NCI-H2196 (cell line): ENCODE results near the gene TUBA8.
"Not testable (repeated sequence)": the region's sequence is repeated elsewhere in the genome, so short reads cannot be mapped to it uniquely, and the experiment has no call there.

Experiments used
- DNase-seq: peaks from one replicate; lab custom pipeline; 2025; ENCODE audit not compliant: unreplicated experiment; lab: John Stamatoyannopoulos, UW

The TUBA8 gene

GRCh38 chr22:18105981-18106380 is 4.6 kb upstream of the TUBA8 start:
- DNase-seq: not testable (repeated sequence)

DNA sequence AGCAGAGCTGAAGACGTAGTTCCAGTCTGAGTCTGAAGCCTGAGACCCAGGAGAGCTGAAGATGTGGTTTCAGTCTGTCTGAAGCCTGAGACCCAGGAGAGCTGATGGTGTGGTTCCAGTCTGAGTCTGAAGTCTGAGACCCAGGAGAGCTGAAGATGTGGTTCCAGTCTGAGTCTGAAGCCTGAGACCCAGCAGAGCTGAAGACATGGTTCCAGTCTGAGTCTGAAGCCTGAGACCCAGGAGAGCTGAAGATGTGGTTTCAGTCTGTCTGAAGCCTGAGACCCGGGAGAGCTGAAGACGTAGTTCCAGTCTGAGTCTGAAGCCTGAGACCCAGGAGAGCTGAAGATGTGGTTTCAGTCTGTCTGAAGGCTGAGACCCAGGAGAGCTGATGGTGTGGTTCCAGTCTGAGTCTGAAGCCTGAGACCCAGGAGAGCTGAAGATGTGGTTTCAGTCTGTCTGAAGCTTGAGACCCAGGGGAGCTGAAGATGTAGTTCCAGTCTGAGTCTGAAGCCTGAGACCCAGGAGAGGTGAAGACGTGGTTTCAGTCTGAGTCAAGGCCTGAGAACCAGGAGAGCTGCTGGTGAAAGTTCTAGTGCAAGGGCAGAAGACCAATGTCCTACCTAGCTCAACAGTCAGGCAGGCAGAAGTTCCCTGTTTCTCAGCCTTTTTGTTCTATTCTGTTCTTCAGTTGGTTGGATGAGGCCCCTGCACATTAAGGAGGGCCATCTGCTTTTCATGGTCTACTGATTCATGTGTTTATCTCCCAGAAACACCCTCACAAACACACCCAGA is 3.9 kb upstream of the TUBA8 start:
- DNase-seq: not testable (repeated sequence)

- DNase-seq: no peak
Observed at GRCh38 chr22:18108187-18108586, 2.4 kb upstream of the TUBA8 start.

- DNase-seq: no peak
Observed at GRCh38 chr22:18109410-18110193, 1.0 kb upstream of the TUBA8 start.

DNA sequence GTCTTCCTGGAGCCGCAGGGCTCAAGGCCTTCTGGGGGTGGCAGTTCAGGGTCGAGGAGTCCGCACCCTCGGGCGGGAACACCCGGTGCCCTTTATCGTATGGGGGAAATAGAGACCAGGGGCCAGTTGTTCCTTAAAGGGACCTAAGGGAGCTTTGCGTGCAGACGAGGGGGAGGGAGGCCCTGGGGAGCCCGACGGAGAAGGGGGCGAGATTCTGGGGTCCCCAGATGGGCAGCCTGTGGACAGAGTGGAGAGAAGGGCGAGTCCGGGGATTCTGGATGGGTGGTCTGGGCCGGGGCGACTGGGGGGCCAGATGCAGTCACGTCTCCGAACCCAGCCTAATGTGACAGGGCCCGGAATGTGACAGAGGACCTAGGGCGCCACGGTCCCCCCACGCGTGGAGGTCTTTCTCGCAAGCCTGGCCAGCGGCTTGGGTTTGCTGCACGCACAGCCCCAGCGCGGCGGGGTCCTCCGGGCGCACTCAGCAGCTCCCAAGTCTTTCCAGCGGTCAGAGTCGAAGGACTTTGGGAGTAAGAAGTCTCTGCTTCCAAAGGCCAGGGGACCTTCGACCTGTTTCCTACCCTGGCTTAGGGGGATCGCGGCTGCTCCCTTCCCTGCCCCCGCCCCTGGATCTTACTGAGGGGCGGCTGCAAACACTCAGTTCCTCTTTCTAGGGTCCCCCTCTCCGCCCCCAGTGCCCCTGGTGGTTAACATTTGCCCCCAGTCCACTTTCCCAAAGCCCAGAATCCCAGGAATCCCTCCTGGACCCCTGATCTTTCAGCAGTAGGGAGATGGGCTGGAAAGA is 547 bp downstream of the TUBA8 start:
- DNase-seq: no peak

GRCh38 chr22:18111759-18112330 is 1.2 kb downstream of the TUBA8 start:
- DNase-seq: no peak

- no peak for DNase-seq
Observed at GRCh38 chr22:18112440-18112839, 1.8 kb downstream of the TUBA8 start.

DNA sequence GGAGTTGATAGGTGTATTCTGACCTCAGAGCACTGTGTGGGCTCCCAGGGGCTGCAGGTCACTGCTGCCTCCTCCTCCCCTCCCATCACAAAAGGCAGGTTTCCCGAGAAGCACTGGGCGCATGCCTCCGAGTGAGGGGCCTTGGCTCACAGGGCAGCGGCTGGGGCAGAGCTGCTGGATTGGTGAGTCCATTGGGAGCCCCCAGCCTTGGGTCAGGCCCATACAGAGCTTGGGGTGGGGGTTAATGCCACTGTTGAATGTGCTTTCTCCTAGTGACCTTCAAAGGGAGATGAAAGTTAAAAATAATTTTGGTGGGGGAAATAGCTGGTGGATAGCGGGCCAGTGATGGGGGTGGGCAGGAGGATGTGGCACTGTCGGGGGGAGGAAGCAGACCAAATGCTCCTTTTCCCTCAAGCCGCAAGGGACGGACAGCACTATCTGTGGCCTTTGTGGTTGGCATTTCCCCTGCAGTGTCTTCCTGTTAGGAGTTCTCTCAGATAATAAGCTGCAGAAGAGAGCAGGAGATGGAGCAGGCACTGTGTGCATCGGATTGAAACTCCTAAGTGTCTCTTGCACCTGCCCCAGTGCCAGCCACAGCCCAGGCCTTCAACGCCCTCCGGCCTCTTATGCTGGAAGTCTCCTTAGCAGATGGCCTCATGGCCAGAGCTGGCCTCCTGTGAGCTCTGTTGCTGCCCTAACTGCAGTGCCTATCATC is 3.2 kb downstream of the TUBA8 start:
- DNase-seq: no peak

DNA sequence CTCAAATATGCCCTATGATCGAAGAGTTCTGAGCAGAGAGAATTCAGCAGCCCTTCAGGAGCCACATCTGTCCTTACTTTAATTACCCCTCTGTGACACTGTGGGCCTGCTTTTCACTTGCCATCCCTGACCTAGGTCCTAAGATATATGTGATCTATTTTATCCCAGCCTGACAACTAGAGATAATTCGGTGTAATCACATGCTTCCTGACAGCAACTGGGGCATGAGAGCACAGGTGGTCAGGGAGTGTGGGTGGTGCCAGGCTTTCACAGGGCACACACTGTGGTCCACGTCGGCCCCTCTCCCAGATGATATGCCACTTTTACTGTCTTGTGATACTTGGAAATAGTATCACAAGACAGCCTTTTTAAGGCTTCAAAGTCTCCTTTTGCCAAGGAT is 3.9 kb downstream of the TUBA8 start:
- DNase-seq: no peak

GRCh38 chr22:18114976-18115652 is 4.5 kb downstream of the TUBA8 start:
- DNase-seq: no peak

DNA sequence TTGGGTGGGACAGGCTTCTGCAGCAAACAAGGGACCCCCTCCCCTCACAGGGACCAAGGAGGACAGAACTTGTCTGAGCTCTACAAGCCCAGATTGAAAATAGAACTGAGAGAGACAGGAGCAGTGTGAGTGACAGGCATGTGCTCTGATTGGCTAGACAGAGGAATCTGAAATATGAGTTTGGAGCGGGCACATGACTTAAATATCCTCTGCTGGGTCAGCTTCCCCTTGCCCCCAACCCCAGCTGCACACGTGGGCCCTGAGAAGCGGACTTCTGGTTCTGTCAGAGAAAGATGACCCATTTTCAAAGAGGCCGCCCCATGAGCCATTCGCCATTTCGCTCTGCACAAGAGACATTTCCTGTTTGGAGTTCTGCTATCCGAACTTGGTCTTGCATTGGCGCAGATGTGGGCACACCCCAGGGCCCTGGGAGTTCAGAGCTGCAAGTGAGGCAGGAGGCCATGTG is 5.3 kb downstream of the TUBA8 start:
- no peak for DNase-seq

GRCh38 chr22:18116634-18117033 is 6.0 kb downstream of the TUBA8 start:
- DNase-seq: no peak

GRCh38 chr22:18118345-18118915 is 7.8 kb downstream of the TUBA8 start:
- DNase-seq: no peak

DNA sequence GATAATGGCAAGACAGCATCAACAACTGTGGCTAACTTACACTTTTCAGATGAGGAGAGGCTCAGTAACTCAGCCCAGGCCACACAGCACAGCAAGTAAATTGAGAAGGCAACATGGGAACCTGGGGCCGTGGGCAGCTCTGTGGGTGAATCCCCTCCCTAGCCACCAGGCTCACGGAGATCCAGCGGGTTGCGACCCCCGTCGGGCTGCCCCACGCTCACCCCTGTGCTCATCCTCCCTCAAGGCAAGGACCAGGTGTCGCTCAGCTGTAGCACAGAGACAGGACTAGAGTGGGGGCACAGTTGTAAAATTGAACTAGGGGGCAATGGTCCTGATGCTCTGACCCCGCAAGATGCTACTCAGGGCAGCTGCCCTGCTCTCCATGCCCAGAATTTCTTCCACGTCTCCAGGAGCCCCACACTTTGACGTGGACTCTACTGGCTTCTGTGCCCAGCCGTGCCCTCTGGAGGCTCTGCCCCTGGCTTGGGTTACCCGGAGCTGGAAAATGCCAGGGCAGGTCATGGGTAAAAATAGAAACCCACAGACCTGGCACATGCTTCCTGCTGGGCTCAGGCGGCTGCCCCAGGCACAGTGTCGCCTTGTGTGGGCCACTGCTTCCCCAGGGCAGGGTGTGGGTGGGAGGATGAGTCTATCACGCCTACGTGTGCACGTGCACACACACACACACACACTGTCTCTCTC is 9.0 kb downstream of the TUBA8 start:
- no peak for DNase-seq

- DNase-seq: no peak
Observed at GRCh38 chr22:18120857-18121256, 10.2 kb downstream of the TUBA8 start.

- DNase-seq: no peak
Observed at GRCh38 chr22:18121506-18121905, 10.9 kb downstream of the TUBA8 start.

DNA sequence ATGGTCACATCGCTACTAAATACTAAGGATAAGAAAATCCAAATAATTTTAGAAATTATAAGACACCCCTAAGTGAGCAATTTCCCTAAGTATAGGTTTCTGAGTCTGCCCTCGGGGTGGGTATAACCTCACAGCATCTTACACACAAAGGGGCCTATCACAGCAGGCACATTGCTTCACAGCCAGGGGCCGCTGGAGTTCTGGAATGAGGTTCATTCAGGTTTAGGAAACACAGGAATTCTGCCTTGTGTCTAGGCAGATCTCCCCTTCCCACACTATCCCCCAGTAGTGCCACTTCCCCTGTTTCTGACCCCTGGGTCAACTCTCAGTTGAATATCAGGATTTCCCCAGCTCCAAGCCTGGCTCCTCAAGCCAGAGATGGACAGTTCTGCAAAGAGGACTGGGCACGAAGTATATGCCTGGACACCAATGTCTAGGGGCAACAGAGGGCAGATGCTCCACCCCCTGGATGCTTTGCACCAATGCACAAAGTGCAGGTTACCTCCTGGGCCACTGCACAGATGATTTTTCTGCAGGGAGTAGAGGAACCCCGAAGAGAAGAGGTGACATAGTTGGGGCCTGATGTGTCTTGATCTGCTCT is 11.4 kb downstream of the TUBA8 start:
- DNase-seq: no peak

- DNase-seq: not testable (repeated sequence)
Observed at GRCh38 chr22:18123476-18124025, 12.9 kb downstream of the TUBA8 start.
